GM13977 (cell line): ENCODE results near the gene ANK2.

Source experiments
- DNase-seq: peaks from one replicate; pipeline ENCODE4 v3.0.0; 2012; ENCODE audit warnings: low spot score
- CTCF ChIP-seq: IDR thresholded peaks from 2 replicates; pipeline ENCODE4 v1.5.1; 2012; ENCODE audit warnings: mild to moderate bottlenecking, control low read depth; ENCODE audit not compliant: insufficient read depth; ENCODE audit errors: extremely low read depth, missing control alignments
- in situ Hi-C: fragments of 300-500 bp; cut with MboI; formaldehyde crosslinking; loops from one replicate; pipeline ENCODE4 v1.12.0; 2022; ENCODE audit warnings: low sequenced_read_pairs, low pct_unique_long_range_greater_than_20kb, mixed read lengths, inconsistent platforms; ENCODE audit not compliant: unreplicated experiment

Gene ANK2

GRCh38 chr4:113069212-113069892 is 19.9 kb downstream of the ANK2 start:
- no peak for DNase-seq
- TF ChIP-seq CTCF = no peak
- in situ Hi-C loops = no loop called here

- no peak for TF ChIP-seq CTCF
- in situ Hi-C loops = no loop called here
- DNase-seq = no peak
Observed at GRCh38 chr4:113070755-113071154, 21.3 kb downstream of the ANK2 start.

- in situ Hi-C loops = no loop called here
- DNase-seq = no peak
- no peak for TF ChIP-seq CTCF
Observed at GRCh38 chr4:113071274-113071673, 21.8 kb downstream of the ANK2 start.

- no peak for TF ChIP-seq CTCF
- no peak for DNase-seq
- in situ Hi-C loops = no loop called here
Observed at GRCh38 chr4:113071805-113072204, 22.4 kb downstream of the ANK2 start.

GRCh38 chr4:113073451-113074005 is 24.1 kb downstream of the ANK2 start:
- TF ChIP-seq CTCF = no peak
- in situ Hi-C loops = no loop called here
- no peak for DNase-seq

GRCh38 chr4:113077575-113077974 is 28.1 kb downstream of the ANK2 start:
- DNase-seq = no peak
- in situ Hi-C loops = no loop called here
- TF ChIP-seq CTCF = no peak

- no peak for DNase-seq
- TF ChIP-seq CTCF = no peak
- in situ Hi-C loops = no loop called here
Observed at GRCh38 chr4:113078066-113078465, 28.6 kb downstream of the ANK2 start.
